ENCODE data around the gene KIFBP.
"Not testable (repeated sequence)": the region's sequence is repeated elsewhere in the genome, so short reads cannot be mapped to it uniquely, and the experiment has no call there.

The KIFBP gene

GRCh38 chr10:68988530-68989316 is at the start of gene KIFBP:
Gene KIFBP (plus strand): TSS chr10:68988803. CDS start chr10:68988833, 30 bp downstream.
- DNase-seq (ENCODE audit: low read depth): peak; percentile 77

GRCh38 chr10:68938884-68939283 is 49.7 kb upstream of the KIFBP start:
- DNase-seq (ENCODE audit: low read depth): no peak

- not testable (repeated sequence) for DNase-seq (ENCODE audit: low read depth)
These were observed 47.7 kb upstream of the KIFBP start for GRCh38 chr10:68940917-68941316.

GRCh38 chr10:68950598-68950997 is 38.0 kb upstream of the KIFBP start:
- DNase-seq (ENCODE audit: low read depth): no peak

- no peak for DNase-seq (ENCODE audit: low read depth)
These were observed 33.7 kb upstream of the KIFBP start for GRCh38 chr10:68954904-68955303.

GRCh38 chr10:68955355-68955831 is 33.2 kb upstream of the KIFBP start:
- peak; percentile 27 for DNase-seq (ENCODE audit: low read depth)

GRCh38 chr10:68955832-68956532 is 32.6 kb upstream of the KIFBP start, which contains the start of gene DDX21:
Gene DDX21 (plus strand): TSS chr10:68956170. CDS start chr10:68956226, 56 bp downstream.
- DNase-seq (ENCODE audit: low read depth): peak; percentile 79

GRCh38 chr10:68957284-68957615 is 31.4 kb upstream of the KIFBP start:
- no peak for DNase-seq (ENCODE audit: low read depth)

- DNase-seq (ENCODE audit: low read depth): no peak
These were observed 30.9 kb upstream of the KIFBP start for GRCh38 chr10:68957654-68958053.

GRCh38 chr10:68959695-68960527 is 28.7 kb upstream of the KIFBP start:
- no peak for DNase-seq (ENCODE audit: low read depth)

GRCh38 chr10:68963151-68963550 is 25.5 kb upstream of the KIFBP start:
- no peak for DNase-seq (ENCODE audit: low read depth)

- no peak for DNase-seq (ENCODE audit: low read depth)
These were observed 14.6 kb upstream of the KIFBP start for GRCh38 chr10:68973975-68974374.

- not testable (repeated sequence) for DNase-seq (ENCODE audit: low read depth)
These were observed 12.6 kb upstream of the KIFBP start for GRCh38 chr10:68975936-68976473.

GRCh38 chr10:68979738-68980137 is 8.9 kb upstream of the KIFBP start:
- DNase-seq (ENCODE audit: low read depth): not testable (repeated sequence)

GRCh38 chr10:68981074-68981473 is 7.5 kb upstream of the KIFBP start:
- DNase-seq (ENCODE audit: low read depth): no peak

- DNase-seq (ENCODE audit: low read depth): no peak
These were observed 6.2 kb upstream of the KIFBP start for GRCh38 chr10:68982389-68982788.

- DNase-seq (ENCODE audit: low read depth): no peak
These were observed 992 bp upstream of the KIFBP start for GRCh38 chr10:68987611-68988010.

GRCh38 chr10:68989317-68989990 is 851 bp downstream of the KIFBP start:
- DNase-seq (ENCODE audit: low read depth): no peak

- DNase-seq (ENCODE audit: low read depth): no peak
These were observed 4.2 kb downstream of the KIFBP start for GRCh38 chr10:68992636-68993440.

GRCh38 chr10:68997211-68997610 is 8.6 kb downstream of the KIFBP start:
- DNase-seq (ENCODE audit: low read depth): no peak

- no peak for DNase-seq (ENCODE audit: low read depth)
These were observed 16.2 kb downstream of the KIFBP start for GRCh38 chr10:69004821-69005220.

Data from activated T-cell treated with anti-CD3 and anti-CD28 coated beads for 48 hours (primary cell).